ENCODE measurements around the gene NAV1. TPM values are rescaled to one million over a fixed set of nuclear protein-coding genes. Genes with fewer than 3 reads are reported as not detected.

The NAV1 gene
- total and polyA plus RNA-seq, 2 experiments from 2014 or later: 22.7 to 37.4 TPM

GRCh38 chr1:201525193-201525778, 13.6 kb upstream of the NAV1 start:
- Mint-ChIP-seq H3K27me3 (ENCODE audit: insufficient read depth, low read depth, poor library complexity) (peaks cover 2% of the 10 kb centered on the region), H3K4me3 (no peak overlapping the region), H3K27ac (no peak overlapping the region), H3K4me1 (peaks cover 4% of the 10 kb centered on the region), H3K36me3 (ENCODE audit: low read depth) (peaks cover 3% of the 10 kb centered on the region; the same call in 1 of the 3 replicates), H3K9me3 (peaks cover 4% of the 10 kb centered on the region; the same call in 1 of the 3 replicates)
- no peaks in the 10 kb centered on the region for H3K36me3 ChIP-seq (ENCODE audit: insufficient read depth)
- peaks cover 4% of the 10 kb centered on the region; the same call in 1 of the 2 replicates for H3K4me1 ChIP-seq (ENCODE audit: insufficient read depth)
- ATAC-seq (no peak), DNase-seq (ENCODE audit: low spot score) (no peak)
- no peaks in the 10 kb centered on the region for H3K9me2 ChIP-seq (ENCODE audit: insufficient read depth)
- H3K79me2 ChIP-seq (replicated peaks; ENCODE audit: insufficient read depth): no peaks in the 10 kb centered on the region
- no peaks in the 10 kb centered on the region for H3F3A ChIP-seq (replicated peaks; ENCODE audit: low read depth)
- no peak overlapping the region for H2AFZ ChIP-seq
- TF ChIP-seq EZH2phosphoT487 (IDR thresholded peaks at IDR 0.05; ENCODE audit: unreplicated experiment): no peak
- TF ChIP-seq ZNF331 (CRISPR knock-in tag; IDR thresholded peaks at IDR 0.05; ENCODE audit: low read depth): no peak
- TF ChIP-seq, protein P1, sequence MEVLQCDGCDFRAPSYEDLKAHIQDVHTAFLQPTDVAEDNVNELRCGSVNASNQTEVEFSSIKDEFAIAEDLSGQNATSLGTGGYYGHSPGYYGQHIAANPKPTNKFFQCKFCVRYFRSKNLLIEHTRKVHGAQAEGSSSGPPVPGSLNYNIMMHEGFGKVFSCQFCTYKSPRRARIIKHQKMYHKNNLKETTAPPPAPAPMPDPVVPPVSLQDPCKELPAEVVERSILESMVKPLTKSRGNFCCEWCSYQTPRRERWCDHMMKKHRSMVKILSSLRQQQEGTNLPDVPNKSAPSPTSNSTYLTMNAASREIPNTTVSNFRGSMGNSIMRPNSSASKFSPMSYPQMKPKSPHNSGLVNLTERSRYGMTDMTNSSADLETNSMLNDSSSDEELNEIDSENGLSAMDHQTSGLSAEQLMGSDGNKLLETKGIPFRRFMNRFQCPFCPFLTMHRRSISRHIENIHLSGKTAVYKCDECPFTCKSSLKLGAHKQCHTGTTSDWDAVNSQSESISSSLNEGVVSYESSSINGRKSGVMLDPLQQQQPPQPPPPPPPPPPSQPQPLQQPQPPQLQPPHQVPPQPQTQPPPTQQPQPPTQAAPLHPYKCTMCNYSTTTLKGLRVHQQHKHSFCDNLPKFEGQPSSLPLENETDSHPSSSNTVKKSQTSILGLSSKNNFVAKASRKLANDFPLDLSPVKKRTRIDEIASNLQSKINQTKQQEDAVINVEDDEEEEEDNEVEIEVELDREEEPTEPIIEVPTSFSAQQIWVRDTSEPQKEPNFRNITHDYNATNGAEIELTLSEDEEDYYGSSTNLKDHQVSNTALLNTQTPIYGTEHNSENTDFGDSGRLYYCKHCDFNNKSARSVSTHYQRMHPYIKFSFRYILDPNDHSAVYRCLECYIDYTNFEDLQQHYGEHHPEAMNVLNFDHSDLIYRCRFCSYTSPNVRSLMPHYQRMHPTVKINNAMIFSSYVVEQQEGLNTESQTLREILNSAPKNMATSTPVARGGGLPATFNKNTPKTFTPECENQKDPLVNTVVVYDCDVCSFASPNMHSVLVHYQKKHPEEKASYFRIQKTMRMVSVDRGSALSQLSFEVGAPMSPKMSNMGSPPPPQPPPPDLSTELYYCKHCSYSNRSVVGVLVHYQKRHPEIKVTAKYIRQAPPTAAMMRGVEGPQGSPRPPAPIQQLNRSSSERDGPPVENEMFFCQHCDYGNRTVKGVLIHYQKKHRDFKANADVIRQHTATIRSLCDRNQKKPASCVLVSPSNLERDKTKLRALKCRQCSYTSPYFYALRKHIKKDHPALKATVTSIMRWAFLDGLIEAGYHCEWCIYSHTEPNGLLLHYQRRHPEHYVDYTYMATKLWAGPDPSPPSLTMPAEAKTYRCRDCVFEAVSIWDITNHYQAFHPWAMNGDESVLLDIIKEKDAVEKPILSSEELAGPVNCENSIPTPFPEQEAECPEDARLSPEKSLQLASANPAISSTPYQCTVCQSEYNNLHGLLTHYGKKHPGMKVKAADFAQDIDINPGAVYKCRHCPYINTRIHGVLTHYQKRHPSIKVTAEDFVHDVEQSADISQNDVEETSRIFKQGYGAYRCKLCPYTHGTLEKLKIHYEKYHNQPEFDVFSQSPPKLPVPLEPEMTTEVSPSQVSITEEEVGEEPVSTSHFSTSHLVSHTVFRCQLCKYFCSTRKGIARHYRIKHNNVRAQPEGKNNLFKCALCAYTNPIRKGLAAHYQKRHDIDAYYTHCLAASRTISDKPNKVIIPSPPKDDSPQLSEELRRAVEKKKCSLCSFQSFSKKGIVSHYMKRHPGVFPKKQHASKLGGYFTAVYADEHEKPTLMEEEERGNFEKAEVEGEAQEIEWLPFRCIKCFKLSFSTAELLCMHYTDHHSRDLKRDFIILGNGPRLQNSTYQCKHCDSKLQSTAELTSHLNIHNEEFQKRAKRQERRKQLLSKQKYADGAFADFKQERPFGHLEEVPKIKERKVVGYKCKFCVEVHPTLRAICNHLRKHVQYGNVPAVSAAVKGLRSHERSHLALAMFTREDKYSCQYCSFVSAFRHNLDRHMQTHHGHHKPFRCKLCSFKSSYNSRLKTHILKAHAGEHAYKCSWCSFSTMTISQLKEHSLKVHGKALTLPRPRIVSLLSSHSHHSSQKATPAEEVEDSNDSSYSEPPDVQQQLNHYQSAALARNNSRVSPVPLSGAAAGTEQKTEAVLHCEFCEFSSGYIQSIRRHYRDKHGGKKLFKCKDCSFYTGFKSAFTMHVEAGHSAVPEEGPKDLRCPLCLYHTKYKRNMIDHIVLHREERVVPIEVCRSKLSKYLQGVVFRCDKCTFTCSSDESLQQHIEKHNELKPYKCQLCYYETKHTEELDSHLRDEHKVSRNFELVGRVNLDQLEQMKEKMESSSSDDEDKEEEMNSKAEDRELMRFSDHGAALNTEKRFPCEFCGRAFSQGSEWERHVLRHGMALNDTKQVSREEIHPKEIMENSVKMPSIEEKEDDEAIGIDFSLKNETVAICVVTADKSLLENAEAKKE (CRISPR knock-in tag; IDR thresholded peaks at IDR 0.05): no peak
- TF ChIP-seq, protein P2, sequence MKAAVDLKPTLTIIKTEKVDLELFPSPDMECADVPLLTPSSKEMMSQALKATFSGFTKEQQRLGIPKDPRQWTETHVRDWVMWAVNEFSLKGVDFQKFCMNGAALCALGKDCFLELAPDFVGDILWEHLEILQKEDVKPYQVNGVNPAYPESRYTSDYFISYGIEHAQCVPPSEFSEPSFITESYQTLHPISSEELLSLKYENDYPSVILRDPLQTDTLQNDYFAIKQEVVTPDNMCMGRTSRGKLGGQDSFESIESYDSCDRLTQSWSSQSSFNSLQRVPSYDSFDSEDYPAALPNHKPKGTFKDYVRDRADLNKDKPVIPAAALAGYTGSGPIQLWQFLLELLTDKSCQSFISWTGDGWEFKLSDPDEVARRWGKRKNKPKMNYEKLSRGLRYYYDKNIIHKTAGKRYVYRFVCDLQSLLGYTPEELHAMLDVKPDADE (IDR thresholded peaks at IDR 0.05): no peak
- no peak for TF ChIP-seq JUNB (IDR thresholded peaks at IDR 0.05; ENCODE audit: unreplicated experiment)
- no peak for TF ChIP-seq ZNF114 (CRISPR knock-in tag; IDR thresholded peaks at IDR 0.05)
- TF ChIP-seq NANOG (IDR thresholded peaks at IDR 0.05; ENCODE audit: borderline replicate concordance): no peak
- no peak for TF ChIP-seq STAT1 (IDR thresholded peaks at IDR 0.05; ENCODE audit: unreplicated experiment)
- TF ChIP-seq, protein P3, sequence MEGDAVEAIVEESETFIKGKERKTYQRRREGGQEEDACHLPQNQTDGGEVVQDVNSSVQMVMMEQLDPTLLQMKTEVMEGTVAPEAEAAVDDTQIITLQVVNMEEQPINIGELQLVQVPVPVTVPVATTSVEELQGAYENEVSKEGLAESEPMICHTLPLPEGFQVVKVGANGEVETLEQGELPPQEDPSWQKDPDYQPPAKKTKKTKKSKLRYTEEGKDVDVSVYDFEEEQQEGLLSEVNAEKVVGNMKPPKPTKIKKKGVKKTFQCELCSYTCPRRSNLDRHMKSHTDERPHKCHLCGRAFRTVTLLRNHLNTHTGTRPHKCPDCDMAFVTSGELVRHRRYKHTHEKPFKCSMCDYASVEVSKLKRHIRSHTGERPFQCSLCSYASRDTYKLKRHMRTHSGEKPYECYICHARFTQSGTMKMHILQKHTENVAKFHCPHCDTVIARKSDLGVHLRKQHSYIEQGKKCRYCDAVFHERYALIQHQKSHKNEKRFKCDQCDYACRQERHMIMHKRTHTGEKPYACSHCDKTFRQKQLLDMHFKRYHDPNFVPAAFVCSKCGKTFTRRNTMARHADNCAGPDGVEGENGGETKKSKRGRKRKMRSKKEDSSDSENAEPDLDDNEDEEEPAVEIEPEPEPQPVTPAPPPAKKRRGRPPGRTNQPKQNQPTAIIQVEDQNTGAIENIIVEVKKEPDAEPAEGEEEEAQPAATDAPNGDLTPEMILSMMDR (conservative IDR thresholded peaks at IDR 0.05; ENCODE audit: low read depth in 2 of 2): no peak
- TF ChIP-seq REST (IDR thresholded peaks at IDR 0.05; ENCODE audit: unreplicated experiment): no peak
- TF ChIP-seq POLR2AphosphoS5 (IDR thresholded peaks at IDR 0.05; ENCODE audit: low read depth): no peak
- TF ChIP-seq EZH2 (IDR thresholded peaks at IDR 0.05; ENCODE audit: low read depth, unreplicated experiment): no peak
- TF ChIP-seq CREB1 (CRISPR knock-in tag; IDR thresholded peaks at IDR 0.05; ENCODE audit: low read depth): no peak
- no peaks in the 10 kb centered on the region for H3K27me3 ChIP-seq (ENCODE audit: insufficient read depth)
- no peak overlapping the region for H3K4me2 ChIP-seq
- H3K4me3 ChIP-seq: no peak overlapping the region
- H4K20me1 ChIP-seq (replicated peaks; ENCODE audit: insufficient read depth): no peaks in the 10 kb centered on the region
- H3K27ac ChIP-seq (ENCODE audit: low read depth): no peak overlapping the region
